GM12801 (cell line): ENCODE data around the gene RTN1.

Source experiments
- TF ChIP-seq, protein P1 (sequence below): IDR thresholded peaks from one replicate; pipeline ENCODE4 v1.5.1; 2011; ENCODE audit warnings: control low read depth; ENCODE audit not compliant: insufficient read length; ENCODE audit errors: extremely low read depth

RTN1 gene

DNA sequence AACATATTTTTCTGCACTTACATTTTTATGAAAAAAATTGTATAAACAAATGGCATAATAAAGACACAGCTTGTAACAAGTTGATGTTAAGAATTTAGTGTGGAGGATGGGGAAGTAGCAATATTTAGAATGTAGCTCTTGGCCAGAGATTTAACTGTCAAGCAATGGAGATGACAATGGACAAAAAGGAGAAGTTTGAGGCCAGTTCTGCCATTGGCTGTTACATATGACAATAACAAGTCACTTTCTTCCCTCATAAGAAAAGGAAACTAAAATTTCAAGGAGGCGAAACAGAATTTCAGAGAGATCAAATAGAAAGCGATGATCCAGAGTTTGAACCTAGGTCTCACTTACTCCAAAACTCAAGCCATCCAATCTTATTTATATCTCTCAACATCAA is 171.1 kb downstream of the RTN1 start:
- TF ChIP-seq, protein P1, sequence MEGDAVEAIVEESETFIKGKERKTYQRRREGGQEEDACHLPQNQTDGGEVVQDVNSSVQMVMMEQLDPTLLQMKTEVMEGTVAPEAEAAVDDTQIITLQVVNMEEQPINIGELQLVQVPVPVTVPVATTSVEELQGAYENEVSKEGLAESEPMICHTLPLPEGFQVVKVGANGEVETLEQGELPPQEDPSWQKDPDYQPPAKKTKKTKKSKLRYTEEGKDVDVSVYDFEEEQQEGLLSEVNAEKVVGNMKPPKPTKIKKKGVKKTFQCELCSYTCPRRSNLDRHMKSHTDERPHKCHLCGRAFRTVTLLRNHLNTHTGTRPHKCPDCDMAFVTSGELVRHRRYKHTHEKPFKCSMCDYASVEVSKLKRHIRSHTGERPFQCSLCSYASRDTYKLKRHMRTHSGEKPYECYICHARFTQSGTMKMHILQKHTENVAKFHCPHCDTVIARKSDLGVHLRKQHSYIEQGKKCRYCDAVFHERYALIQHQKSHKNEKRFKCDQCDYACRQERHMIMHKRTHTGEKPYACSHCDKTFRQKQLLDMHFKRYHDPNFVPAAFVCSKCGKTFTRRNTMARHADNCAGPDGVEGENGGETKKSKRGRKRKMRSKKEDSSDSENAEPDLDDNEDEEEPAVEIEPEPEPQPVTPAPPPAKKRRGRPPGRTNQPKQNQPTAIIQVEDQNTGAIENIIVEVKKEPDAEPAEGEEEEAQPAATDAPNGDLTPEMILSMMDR: no peak

DNA sequence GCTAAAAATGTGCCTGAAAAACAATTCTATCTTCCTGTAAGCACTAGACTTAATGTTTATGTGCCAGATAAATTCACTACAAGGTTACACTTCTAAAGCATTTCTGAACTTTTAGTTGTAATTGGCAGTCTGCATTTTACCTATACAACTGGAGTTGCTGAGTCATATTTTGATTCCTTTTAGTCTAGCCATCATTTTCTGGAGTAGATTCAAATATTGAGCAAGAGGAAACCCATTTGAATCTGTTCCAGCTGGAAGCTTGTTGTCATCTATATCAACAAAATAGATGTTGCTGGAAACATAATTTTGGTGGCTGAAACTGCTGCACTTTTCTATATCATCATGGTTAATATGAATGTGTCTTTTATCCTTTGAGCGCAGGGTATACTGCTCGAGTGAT is 171.8 kb downstream of the RTN1 start:
- TF ChIP-seq, protein P1: no peak

DNA sequence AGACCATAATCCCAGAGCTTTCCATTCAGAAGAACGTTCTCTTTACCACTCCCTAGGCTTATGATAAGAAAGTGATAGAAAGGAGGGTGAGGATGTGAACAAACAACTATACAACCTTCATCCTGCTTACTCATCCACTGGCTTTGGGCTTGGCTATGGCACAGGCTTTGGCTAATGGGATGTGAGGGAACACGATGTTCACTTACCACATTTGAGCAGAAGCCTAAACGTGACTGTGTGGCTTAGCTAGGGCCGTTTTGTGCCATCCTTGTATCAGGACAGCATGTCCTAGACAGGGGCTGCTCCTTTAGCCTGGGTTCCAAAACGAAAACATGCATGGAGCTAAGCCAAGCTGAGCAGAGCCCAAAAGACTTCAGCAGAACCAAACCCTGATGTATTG is 175.4 kb downstream of the RTN1 start:
- TF ChIP-seq, protein P1: no peak

DNA sequence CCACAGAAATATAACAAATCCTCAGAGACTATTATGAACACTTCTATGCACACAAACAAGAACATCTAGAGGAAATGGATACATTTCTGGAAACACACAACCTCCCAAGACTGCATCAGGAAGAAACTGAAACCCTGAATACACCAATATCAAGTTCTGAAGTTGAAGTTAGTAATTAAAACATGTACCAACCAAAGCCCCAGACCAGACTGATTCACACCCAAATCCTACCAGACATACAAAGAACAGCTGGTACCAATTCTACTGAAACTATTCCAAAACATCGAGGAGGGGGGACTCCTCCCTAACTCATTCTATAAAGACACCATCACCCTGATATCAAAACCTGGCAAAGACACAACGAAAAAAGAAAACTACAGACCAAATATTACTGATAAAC is 179.3 kb downstream of the RTN1 start:
- TF ChIP-seq, protein P1: no peak

DNA sequence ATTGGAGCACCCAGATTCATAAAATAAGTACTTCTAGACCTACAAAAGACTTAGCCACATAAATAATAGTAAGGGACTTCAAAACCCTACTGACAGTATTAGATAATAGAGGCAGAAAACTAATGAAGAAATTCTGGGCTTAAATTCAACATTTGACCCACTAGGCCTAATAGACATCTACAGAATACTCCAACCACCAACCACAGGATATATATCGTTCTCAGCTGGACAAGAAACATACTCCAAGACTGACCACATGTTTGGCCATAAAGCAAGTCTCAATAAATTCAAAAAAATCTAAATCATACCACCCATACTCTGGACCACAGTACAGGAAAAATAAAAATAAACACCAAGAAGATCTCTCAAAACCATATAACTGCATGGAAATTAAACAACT is 180.2 kb downstream of the RTN1 start:
- TF ChIP-seq, protein P1: no peak

DNA sequence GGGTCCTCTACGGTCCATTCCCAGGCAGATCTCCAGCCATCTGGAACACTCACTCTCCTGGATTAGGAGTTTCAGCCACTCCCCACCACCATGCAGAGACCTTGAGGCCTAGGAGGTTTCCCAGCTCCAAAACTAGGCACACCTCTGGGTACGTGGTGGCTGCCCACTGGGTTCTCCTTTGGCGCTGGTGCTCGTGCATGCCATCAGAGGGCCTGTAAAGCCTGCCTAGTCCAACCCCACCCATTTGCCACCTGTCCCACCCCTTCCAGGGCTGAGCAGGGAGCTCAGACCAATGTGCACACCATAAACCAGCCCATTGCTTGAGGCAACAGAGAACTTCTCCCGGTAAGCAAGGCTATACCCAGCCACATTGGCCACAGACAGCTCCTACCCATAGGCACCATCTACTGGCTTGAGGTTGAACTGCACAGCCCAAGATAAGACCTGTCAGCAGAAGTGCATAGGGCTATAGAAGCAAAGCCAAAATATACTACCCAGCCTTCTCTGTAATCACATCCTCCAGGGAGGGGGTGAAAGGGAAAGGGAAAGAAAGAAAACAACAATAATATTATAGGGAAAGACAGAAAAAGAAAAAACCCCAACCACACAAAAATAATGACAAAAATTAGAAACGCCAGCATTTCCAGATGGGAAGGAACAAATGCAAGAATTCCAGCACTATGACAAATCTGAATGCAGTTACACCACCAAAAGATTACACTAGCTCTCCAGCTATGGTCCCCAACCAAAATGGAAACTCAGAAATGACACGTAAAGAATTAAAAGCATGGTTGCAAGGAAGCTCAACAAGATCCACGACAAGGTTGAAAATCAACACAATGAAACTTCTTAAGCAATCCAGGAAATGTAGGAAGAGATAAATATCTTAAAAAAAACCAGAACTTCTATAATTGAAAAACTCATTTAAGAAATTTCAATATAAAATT is 182.1 kb downstream of the RTN1 start:
- TF ChIP-seq, protein P1: no peak

DNA sequence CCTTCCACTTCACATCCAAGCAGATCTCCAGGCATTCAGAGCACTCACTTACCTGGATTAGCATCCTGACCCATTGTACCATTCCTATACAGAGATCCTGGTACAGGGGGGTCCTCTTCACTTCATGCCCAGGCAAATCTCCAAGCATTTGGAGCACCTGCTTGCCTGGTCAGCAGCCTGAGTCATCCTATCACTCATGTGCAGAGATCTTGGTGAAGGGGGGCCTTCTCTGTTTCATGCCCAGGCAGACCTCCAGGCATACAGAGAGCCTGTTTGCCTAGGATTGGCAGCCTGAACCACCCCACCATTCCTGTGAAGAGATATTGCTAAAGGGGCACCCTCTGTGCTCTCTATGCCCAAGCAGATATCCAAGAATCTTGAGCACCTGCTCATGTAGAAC is 182.9 kb downstream of the RTN1 start:
- TF ChIP-seq, protein P1: no peak
